ENCODE results near the gene PREX1.

- no peak for TF ChIP-seq CTCF (IDR thresholded peaks at IDR 0.05)
- TF ChIP-seq POLR2A (IDR thresholded peaks at IDR 0.05), result no peak
- TF ChIP-seq EP300 (IDR thresholded peaks at IDR 0.05), result no peak
- TF ChIP-seq POLR2AphosphoS5 (IDR thresholded peaks at IDR 0.05), result no peak
Measured at GRCh38 chr20:48679011-48679410, 148.8 kb downstream of the PREX1 start.
